WTC11 (cell line): ENCODE measurements around the gene FCGR3A.

Source experiments
- ATF6 ChIP-seq: sonication (generic); formaldehyde crosslinking; IDR thresholded peaks from 2 replicates; pipeline ENCODE4 v1.8.1; 2023; ENCODE audit warnings: mild to moderate bottlenecking, missing genetic modification reagents
- CREB1 ChIP-seq: sonication (generic); formaldehyde crosslinking; IDR thresholded peaks from 2 replicates; pipeline ENCODE4 v1.8.0; 2023; ENCODE audit warnings: mild to moderate bottlenecking, missing genetic modification reagents
- CTCF ChIP-seq: fragments of 200-600 bp; IDR thresholded peaks from 2 replicates; pipeline ENCODE4 v1.8.0; 2022; ENCODE audit warnings: antibody characterized with exemption
- IRF1 ChIP-seq: sonication (generic); formaldehyde crosslinking; IDR thresholded peaks from 2 replicates; pipeline ENCODE4 v1.8.0; 2023; ENCODE audit warnings: missing genetic modification reagents
- NR3C1 ChIP-seq: sonication (generic); formaldehyde crosslinking; conservative IDR thresholded peaks from 2 replicates; pipeline ENCODE4 v1.8.1; 2023; ENCODE audit warnings: low read depth, mild to moderate bottlenecking, missing genetic modification reagents
- ZNF416 ChIP-seq: fragments of 250-450 bp; sonication (Bioruptor Pico); IDR thresholded peaks from 2 replicates; pipeline ENCODE4 v1.9.0; 2021; ENCODE audit warnings: mild to moderate bottlenecking, inconsistent platforms
- TF ChIP-seq, protein P1 (sequence below): sonication (generic); formaldehyde crosslinking; IDR thresholded peaks from 2 replicates; pipeline ENCODE4 v1.8.0; 2022; ENCODE audit warnings: mild to moderate bottlenecking, missing genetic modification reagents

GRCh38 chr1:161510477-161510876 is 39.1 kb downstream of the FCGR3A start:
- TF ChIP-seq CREB1 (CRISPR knock-in tag) (no peak), ZNF416 (CRISPR knock-in tag) (no peak), CTCF (no peak), ATF6 (CRISPR knock-in tag) (no peak), NR3C1 (CRISPR knock-in tag) (no peak), IRF1 (no peak)
- TF ChIP-seq, protein P1, sequence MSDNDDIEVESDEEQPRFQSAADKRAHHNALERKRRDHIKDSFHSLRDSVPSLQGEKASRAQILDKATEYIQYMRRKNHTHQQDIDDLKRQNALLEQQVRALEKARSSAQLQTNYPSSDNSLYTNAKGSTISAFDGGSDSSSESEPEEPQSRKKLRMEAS (CRISPR knock-in tag), result no peak
